Esophagus (tissue), 2 donors: Measurements from ENCODE around the gene HTR3B. TPM values are rescaled to one million over a fixed set of nuclear protein-coding genes. Genes with fewer than 3 reads are reported as not detected.

ENCODE experiments used
- H3K27ac ChIP-seq, 2 donors: one replicate each; pipeline ENCODE4 v1.5.1; 2013; ENCODE audit warnings: low read depth in 2 of 2, mild to moderate bottlenecking in 2 of 2, inconsistent platforms in 1 of 2, low read length in 1 of 2, moderate library complexity in 1 of 2
- H3K27me3 ChIP-seq, 2 donors: one replicate each; pipeline ENCODE4 v1.6.1; 2013; ENCODE audit warnings: low read length in 2 of 2, control low read depth in 1 of 2, mild to moderate bottlenecking in 1 of 2; ENCODE audit not compliant: insufficient read depth in 2 of 2, control insufficient read depth in 1 of 2
- H3K36me3 ChIP-seq, 2 donors: one replicate each; pipeline ENCODE4 v1.6.1; 2013; ENCODE audit warnings: low read length in 1 of 2; ENCODE audit not compliant: control insufficient read depth in 2 of 2, insufficient read depth in 2 of 2
- H3K4me1 ChIP-seq, 2 donors: one replicate each; pipeline ENCODE4 v1.6.1; 2013; ENCODE audit warnings: low read length in 1 of 2; ENCODE audit not compliant: control insufficient read depth in 2 of 2, insufficient read depth in 2 of 2
- H3K4me3 ChIP-seq, 2 donors: one replicate each; pipeline ENCODE4 v1.5.1; 2013; ENCODE audit warnings: low read length in 2 of 2, mild to moderate bottlenecking in 2 of 2, low read depth in 1 of 2, moderate library complexity in 1 of 2
- H3K9me3 ChIP-seq, 2 donors: one replicate each; pipeline ENCODE4 v1.6.1; 2013; ENCODE audit warnings: mild to moderate bottlenecking in 2 of 2, low read depth in 1 of 2, low read length in 1 of 2, moderate library complexity in 1 of 2; ENCODE audit not compliant: control insufficient read depth in 2 of 2, insufficient read depth in 1 of 2
- WGBS, 2 donors: extraction: QIAGEN DNeasy Blood & Tissue Kit; methylation state at CpG; one replicate each; pipeline ENCODE4 v1.1.7; 2013; 5-methylcytosine and 5-hydroxymethylcytosine counted together
- polyA plus RNA-seq, 2 donors: library from polyadenylated mRNA; stranded (reverse); fragments of 200-250 nt; gene quantifications; one replicate each; pipeline ENCODE4 v1.2.3, GENCODE V29; 2013
- donor health status: healthy with polysubstance abuse.
- donor health status: Bipolar disorder and iron deficiency.

HTR3B gene
- polyA plus RNA-seq, 2 donors, result 0.31 to 0.44 TPM

GRCh38 chr11:113980785-113981184, 76.2 kb downstream of the HTR3B start:
- 66 to 69% methylated on average over 6 of the region's 6 CpGs for WGBS, 2 donors
- H3K9me3 ChIP-seq, result no peaks in the 10 kb centered on the region
- no peaks in the 10 kb centered on the region for H3K36me3 ChIP-seq
- no peak overlapping the region for H3K4me3 ChIP-seq
- no peaks in the 10 kb centered on the region for H3K4me1 ChIP-seq
- H3K27ac ChIP-seq, result no peak overlapping the region
- no peaks in the 10 kb centered on the region for H3K27me3 ChIP-seq

GRCh38 chr11:113982306-113982705, 77.7 kb downstream of the HTR3B start:
- Histone ChIP-seq H3K27me3 (peaks cover 0 to 2% of the 10 kb centered on the region in 2 donors), H3K4me3 (no peak overlapping the region), H3K4me1 (no peaks in the 10 kb centered on the region), H3K27ac (no peak overlapping the region), H3K9me3 (peaks cover 0 to 6% of the 10 kb centered on the region in 2 donors), H3K36me3 (no peaks in the 10 kb centered on the region)

- H3K4me1 ChIP-seq, result no peaks in the 10 kb centered on the region
- no peak overlapping the region for H3K27ac ChIP-seq
- peaks cover 0 to 2% of the 10 kb centered on the region in 2 donors for H3K27me3 ChIP-seq
- 70 to 71% methylated on average over 6 of the region's 6 CpGs for WGBS, 2 donors
- peaks cover 0 to 6% of the 10 kb centered on the region in 2 donors for H3K9me3 ChIP-seq
- no peak overlapping the region for H3K4me3 ChIP-seq
- no peaks in the 10 kb centered on the region for H3K36me3 ChIP-seq
Measured at GRCh38 chr11:113984781-113985180, 80.2 kb downstream of the HTR3B start.

- Histone ChIP-seq H3K27ac (no peak overlapping the region), H3K4me3 (no peak overlapping the region), H3K36me3 (no peaks in the 10 kb centered on the region), H3K27me3 (peaks cover 0 to 2% of the 10 kb centered on the region in 2 donors), H3K4me1 (no peaks in the 10 kb centered on the region), H3K9me3 (peaks cover 0 to 6% of the 10 kb centered on the region in 2 donors)
- 81% methylated on average over 4 of the region's 4 CpGs for WGBS, 2 donors
Measured at GRCh38 chr11:113985906-113986305, 81.3 kb downstream of the HTR3B start.

- no peak overlapping the region for H3K27ac ChIP-seq
- 78 to 82% methylated on average over 18 of the region's 18 CpGs for WGBS, 2 donors
- no peaks in the 10 kb centered on the region for H3K36me3 ChIP-seq
- peaks cover 0 to 6% of the 10 kb centered on the region in 2 donors for H3K9me3 ChIP-seq
- no peaks in the 10 kb centered on the region for H3K4me1 ChIP-seq
- H3K4me3 ChIP-seq, result no peak overlapping the region
- peaks cover 0 to 2% of the 10 kb centered on the region in 2 donors for H3K27me3 ChIP-seq
Measured at GRCh38 chr11:113986351-113987140, 82.0 kb downstream of the HTR3B start.

GRCh38 chr11:113989381-113989780, 84.8 kb downstream of the HTR3B start:
- no peaks in the 10 kb centered on the region for H3K36me3 ChIP-seq
- H3K4me3 ChIP-seq, result no peak overlapping the region
- WGBS, 2 donors, result 72 to 75% methylated on average over 15 of the region's 15 CpGs
- peaks cover 0 to 6% of the 10 kb centered on the region in 2 donors for H3K9me3 ChIP-seq
- no peaks in the 10 kb centered on the region for H3K4me1 ChIP-seq
- peaks cover 0 to 2% of the 10 kb centered on the region in 2 donors for H3K27me3 ChIP-seq
- H3K27ac ChIP-seq, result no peak overlapping the region

- 65 to 69% methylated on average over 2 of the region's 2 CpGs for WGBS, 2 donors
- Histone ChIP-seq H3K9me3 (peaks cover 0 to 6% of the 10 kb centered on the region in 2 donors), H3K4me3 (no peak overlapping the region), H3K27me3 (peaks cover 0 to 2% of the 10 kb centered on the region in 2 donors), H3K36me3 (no peaks in the 10 kb centered on the region), H3K27ac (no peak overlapping the region), H3K4me1 (no peaks in the 10 kb centered on the region)
Measured at GRCh38 chr11:113989916-113990315, 85.3 kb downstream of the HTR3B start.

- 11 to 12% methylated on average over 4 of the region's 4 CpGs for WGBS, 2 donors
- Histone ChIP-seq H3K9me3 (peaks cover 0 to 6% of the 10 kb centered on the region in 2 donors), H3K4me1 (no peaks in the 10 kb centered on the region), H3K27me3 (peaks cover 0 to 2% of the 10 kb centered on the region in 2 donors), H3K36me3 (no peaks in the 10 kb centered on the region), H3K27ac (no peak overlapping the region), H3K4me3 (no peak overlapping the region)
Measured at GRCh38 chr11:113991170-113991569, 86.6 kb downstream of the HTR3B start.

- Histone ChIP-seq H3K27ac (no peak overlapping the region), H3K36me3 (no peaks in the 10 kb centered on the region), H3K27me3 (peaks cover 0 to under 1% of the 10 kb centered on the region in 2 donors), H3K4me3 (no peak overlapping the region), H3K4me1 (no peaks in the 10 kb centered on the region), H3K9me3 (peaks cover 0 to 1% of the 10 kb centered on the region in 2 donors)
- WGBS, 2 donors, result 63 to 68% methylated on average over 7 of the region's 7 CpGs
Measured at GRCh38 chr11:113991718-113992458, 87.3 kb downstream of the HTR3B start.
